B cell (primary cell): ENCODE data around the gene EFNA5.

Experiments used
- CTCF ChIP-seq: fragments of 200-600 bp; IDR thresholded peaks from one replicate; pipeline ENCODE4 v1.8.0; 2022; ENCODE audit warnings: antibody characterized with exemption, mild to moderate bottlenecking
- EZH2 ChIP-seq: IDR thresholded peaks from 2 replicates; pipeline ENCODE4 v1.6.1; 2012; ENCODE audit warnings: borderline replicate concordance, low read depth, mild to moderate bottlenecking, moderate library complexity, low read length; ENCODE audit not compliant: insufficient read depth, poor library complexity, severe bottlenecking

DNA sequence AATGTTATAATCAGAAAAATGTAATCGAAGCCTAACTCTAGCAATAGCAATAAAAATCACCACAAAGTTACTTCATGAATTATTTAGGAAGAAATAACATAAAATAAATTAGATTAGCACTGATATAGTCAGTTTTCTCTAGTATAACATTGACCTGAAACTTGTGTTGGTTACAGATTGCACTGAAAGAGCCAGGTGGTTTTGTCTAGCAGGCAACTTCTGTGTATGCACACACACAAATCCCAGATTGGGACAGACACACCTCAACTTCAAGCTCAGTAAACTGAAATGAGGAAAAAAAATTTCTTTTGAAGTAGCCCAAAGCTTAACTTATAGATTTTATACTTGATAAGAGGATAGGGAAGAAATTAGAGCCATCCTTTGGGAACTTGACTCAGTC, 129.3 kb downstream of the EFNA5 start:
- TF ChIP-seq EZH2 (no peak), CTCF (no peak)
